GM23248 (cell line): Measurements from ENCODE around the gene KIF23. TPM values are rescaled to one million over a fixed set of nuclear protein-coding genes. Genes with fewer than 3 reads are reported as not detected.

Experiments used
- DNase-seq: peaks from one replicate; pipeline ENCODE4 v3.0.0-alpha.2; 2015
- H2AFZ ChIP-seq: fragments of 200-600 bp; sonication (generic); 2 replicates; pipeline ENCODE4 v1.6.1; 2016; ENCODE audit warnings: antibody characterized with exemption
- H3F3A ChIP-seq: fragments of 200-600 bp; sonication (generic); 2 replicates; pipeline ENCODE4 v1.6.1; 2016; ENCODE audit warnings: mild to moderate bottlenecking, antibody characterized with exemption, mixed run types; ENCODE audit not compliant: insufficient read depth
- H3K27ac ChIP-seq: fragments of 200-600 bp; sonication (generic); 2 replicates; pipeline ENCODE4 v1.5.1; 2016; ENCODE audit warnings: mild to moderate bottlenecking
- H3K27me3 ChIP-seq: fragments of 200-600 bp; sonication (generic); replicated peaks from 2 replicates; pipeline ENCODE4 v1.6.1; 2016; ENCODE audit warnings: mild to moderate bottlenecking; ENCODE audit not compliant: insufficient read depth
- H3K36me3 ChIP-seq: fragments of 200-600 bp; sonication (generic); 2 replicates; pipeline ENCODE4 v1.6.1; 2016; ENCODE audit warnings: low read depth, mild to moderate bottlenecking
- H3K4me1 ChIP-seq: fragments of 200-600 bp; sonication (generic); 2 replicates; pipeline ENCODE4 v1.6.1; 2016; ENCODE audit warnings: mild to moderate bottlenecking; ENCODE audit not compliant: insufficient read depth
- H3K4me2 ChIP-seq: fragments of 200-600 bp; sonication (generic); one replicate; pipeline ENCODE4 v1.6.1; 2016; ENCODE audit warnings: mild to moderate bottlenecking; ENCODE audit not compliant: unreplicated experiment
- H3K4me3 ChIP-seq: fragments of 200-600 bp; sonication (generic); 2 replicates; pipeline ENCODE4 v1.5.1; 2016; ENCODE audit warnings: mild to moderate bottlenecking
- H3K79me2 ChIP-seq: fragments of 200-600 bp; sonication (generic); 2 replicates; pipeline ENCODE4 v1.6.1; 2016; ENCODE audit warnings: mild to moderate bottlenecking; ENCODE audit not compliant: insufficient read depth
- H3K9ac ChIP-seq: fragments of 200-600 bp; sonication (generic); 2 replicates; pipeline ENCODE4 v1.6.1; 2016; ENCODE audit warnings: mild to moderate bottlenecking
- H3K9me2 ChIP-seq: fragments of 200-600 bp; sonication (generic); 2 replicates; pipeline ENCODE4 v1.6.1; 2016; ENCODE audit warnings: mixed run types, mild to moderate bottlenecking, moderate library complexity; ENCODE audit not compliant: insufficient read depth
- H3K9me3 ChIP-seq: fragments of 200-600 bp; sonication (generic); one replicate; pipeline ENCODE4 v1.6.1; 2017; ENCODE audit warnings: low read depth
- H4K20me1 ChIP-seq: fragments of 200-600 bp; sonication (generic); 2 replicates; pipeline ENCODE4 v1.6.0; 2016; ENCODE audit not compliant: insufficient read depth
- EZH2 ChIP-seq: fragments of 200-600 bp; sonication (generic); IDR thresholded peaks from 2 replicates; pipeline ENCODE4 v1.6.1; 2018; ENCODE audit warnings: antibody characterized with exemption, mild to moderate bottlenecking; ENCODE audit not compliant: insufficient read depth, poor library complexity, severe bottlenecking
- EZH2phosphoT487 ChIP-seq: fragments of 200-600 bp; sonication (generic); IDR thresholded peaks from 2 replicates; pipeline ENCODE4 v1.6.1; 2018; ENCODE audit warnings: antibody characterized with exemption, moderate library complexity, mild to moderate bottlenecking, low read depth; ENCODE audit not compliant: insufficient read depth
- WGBS, 2 experiments: methylation state at CpG; one replicate each; pipeline ENCODE4 v1.1.6; 2015 to 2017; ENCODE audit warnings: low lambda C conversion rate in 2 of 2, low coverage in 1 of 2; ENCODE audit errors: missing lambda C conversion rate in 2 of 2; 5-methylcytosine and 5-hydroxymethylcytosine counted together
- in situ Hi-C: fragments of 300-500 bp; cut with MboI; formaldehyde crosslinking; loops from 2 replicates; pipeline ENCODE4 v1.15.0; 2020
- polyA plus RNA-seq: library from polyadenylated mRNA; unstranded; fragments of >200 nt; fragmentation: Nextera tagmentation; extraction: Ambion mirVana; gene quantifications from 2 replicates; pipeline ENCODE4 v1.2.1, GENCODE V29; 2016
- total RNA-seq: library from RNA; depleted of rRNA; stranded (reverse); fragments of >200 nt; shearing (Covaris generic); gene quantifications from 2 replicates; pipeline ENCODE4 v1.2.3, GENCODE V29; 2014

Gene KIF23
- total and polyA plus RNA-seq, 2 experiments from 2014 or later, result 28.8 to 29.4 TPM

DNA sequence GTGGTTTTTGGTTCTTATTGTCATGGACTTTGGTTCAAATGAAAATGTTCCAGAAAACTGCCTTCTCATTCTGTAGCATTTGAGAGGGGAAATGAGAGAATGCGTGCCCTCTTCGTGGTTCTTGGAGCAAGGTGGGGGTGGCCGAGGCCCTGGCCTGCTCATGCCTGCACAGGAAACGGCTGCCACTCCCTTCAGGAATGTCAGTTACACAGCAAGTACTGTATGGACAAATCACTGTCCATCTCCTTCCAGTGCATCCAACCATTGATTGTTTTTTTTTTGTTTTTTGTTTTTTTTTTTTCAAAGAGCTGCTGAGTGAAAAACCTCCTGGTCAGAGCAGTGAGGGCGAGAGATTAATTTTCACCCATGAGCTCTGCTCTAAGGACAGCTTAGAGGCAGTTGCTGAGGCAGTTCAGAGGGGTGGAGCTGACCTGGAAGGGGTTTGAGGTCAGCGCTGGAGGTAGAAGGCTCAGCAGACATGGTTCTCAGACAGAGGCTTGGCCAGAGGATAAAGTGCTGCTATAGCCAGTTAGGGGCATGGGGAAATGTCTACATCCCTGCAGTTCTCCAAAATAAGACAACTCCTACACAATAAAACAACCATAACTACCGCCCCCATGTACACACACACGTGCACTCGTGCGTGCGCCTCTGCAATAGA lies 20.2 kb upstream of the KIF23 start:
- Histone ChIP-seq H3K9me2 (no peaks in the 10 kb centered on the region), H3K9ac (no peak overlapping the region), H3F3A (peaks cover 4% of the 10 kb centered on the region; the same call in 1 of the 2 replicates), H3K9me3 (no peaks in the 10 kb centered on the region), H3K4me3 (no peak overlapping the region), H2AFZ (peak overlapping the region; percentile 68), H3K36me3 (no peaks in the 10 kb centered on the region), H3K4me1 (peaks cover 18% of the 10 kb centered on the region), H3K79me2 (no peaks in the 10 kb centered on the region), H4K20me1 (no peaks in the 10 kb centered on the region), H3K27me3 (no peaks in the 10 kb centered on the region), H3K4me2 (peak overlapping the region; percentile 39), H3K27ac (no peak overlapping the region)
- 62 to 64% methylated on average over 11 of the region's 11 CpGs for WGBS, 2 experiments
- in situ Hi-C loops, result loop anchor here (25.0 kb wide), 1 partner anchor 332 kb away; no protein-coding TSS in a partner anchor
- TF ChIP-seq EZH2phosphoT487, result no peak
- no peak for TF ChIP-seq EZH2
- no peak for DNase-seq

DNA sequence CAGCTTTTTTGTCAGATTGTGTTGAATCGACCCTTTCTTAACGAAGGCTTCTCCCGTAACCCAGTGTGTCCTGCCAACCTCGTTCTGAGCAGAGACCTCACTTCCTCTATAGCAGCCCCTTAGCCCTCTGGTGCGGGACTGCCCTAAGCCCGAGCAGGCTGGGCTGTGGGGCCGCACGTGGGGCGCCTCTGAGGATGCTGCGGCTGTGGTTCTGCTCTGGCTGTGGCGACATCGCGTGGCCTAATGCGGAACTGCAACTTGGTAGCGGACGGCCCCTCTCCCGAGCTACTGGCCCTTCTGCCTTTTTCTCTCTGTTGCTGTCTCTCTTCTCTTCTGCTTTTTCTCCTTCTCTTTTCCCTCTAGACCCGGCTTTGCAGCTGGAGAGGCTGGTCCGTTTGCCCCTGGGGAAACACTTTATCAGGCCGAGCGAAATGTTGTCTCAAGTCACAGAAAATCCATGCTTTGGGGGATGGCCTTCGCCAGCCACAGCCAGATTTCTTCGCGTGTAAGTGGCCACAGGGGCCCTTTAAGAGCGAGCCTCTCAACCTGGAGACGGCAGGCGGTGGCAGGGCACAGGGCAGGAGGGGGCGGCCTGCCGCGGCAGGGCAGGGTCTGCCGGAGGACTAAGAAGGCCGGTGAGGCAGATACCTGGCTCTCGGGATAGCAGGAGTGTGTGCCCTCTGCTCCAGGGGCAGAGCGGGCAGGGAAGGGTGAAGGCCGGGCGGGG lies 19.4 kb upstream of the KIF23 start:
- Histone ChIP-seq H3K27ac (no peak overlapping the region), H3K27me3 (no peaks in the 10 kb centered on the region), H3F3A (peaks cover 11% of the 10 kb centered on the region; the same call in 1 of the 2 replicates), H3K9me3 (no peaks in the 10 kb centered on the region), H3K36me3 (no peaks in the 10 kb centered on the region), H3K4me1 (peaks cover 18% of the 10 kb centered on the region), H3K4me3 (no peak overlapping the region), H3K79me2 (no peaks in the 10 kb centered on the region), H3K9ac (no peak overlapping the region), H3K9me2 (no peaks in the 10 kb centered on the region), H2AFZ (peak overlapping the region; percentile 68), H4K20me1 (no peaks in the 10 kb centered on the region), H3K4me2 (peak overlapping the region; percentile 39)
- no peak for TF ChIP-seq EZH2
- TF ChIP-seq EZH2phosphoT487, result no peak
- in situ Hi-C loops, result loop anchor here (25.0 kb wide), 1 partner anchor 332 kb away; no protein-coding TSS in a partner anchor
- peak; percentile 82 for DNase-seq
- 28 to 29% methylated on average over 35 of the region's 36 CpGs for WGBS, 2 experiments

DNA sequence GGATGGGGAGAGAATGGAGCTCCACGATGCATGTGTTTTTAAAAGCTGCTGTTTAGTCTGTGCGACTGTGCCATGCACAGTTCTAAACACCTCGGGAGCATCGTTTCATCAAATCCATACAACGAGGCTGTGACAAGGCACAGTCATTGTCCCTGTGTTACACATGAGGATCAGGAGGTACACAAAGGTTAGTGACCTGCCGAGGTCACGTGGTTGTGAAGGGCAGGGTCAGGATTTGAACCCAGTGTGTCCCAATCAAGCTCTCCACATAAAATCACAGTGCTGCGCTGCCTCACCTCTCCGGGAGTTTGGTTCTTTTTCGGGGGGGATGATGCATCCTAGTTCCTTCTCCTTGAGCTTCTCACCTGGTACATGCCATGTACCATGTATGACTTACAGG lies 18.7 kb upstream of the KIF23 start:
- Histone ChIP-seq H3K4me2 (no peak overlapping the region), H3K4me3 (no peak overlapping the region), H3K4me1 (peaks cover 16% of the 10 kb centered on the region), H4K20me1 (no peaks in the 10 kb centered on the region), H3K27me3 (no peaks in the 10 kb centered on the region), H3K79me2 (no peaks in the 10 kb centered on the region), H3K27ac (no peak overlapping the region), H3K9me2 (no peaks in the 10 kb centered on the region), H3K36me3 (no peaks in the 10 kb centered on the region), H3F3A (peaks cover 11% of the 10 kb centered on the region; the same call in 1 of the 2 replicates), H2AFZ (no peak overlapping the region), H3K9me3 (no peaks in the 10 kb centered on the region), H3K9ac (no peak overlapping the region)
- in situ Hi-C loops, result loop anchor here (25.0 kb wide), 1 partner anchor 333 kb away; no protein-coding TSS in a partner anchor
- DNase-seq, result no peak
- WGBS, 2 experiments, result 87 to 91% methylated on average over 10 of the region's 10 CpGs
- TF ChIP-seq EZH2 (no peak), EZH2phosphoT487 (no peak)

DNA sequence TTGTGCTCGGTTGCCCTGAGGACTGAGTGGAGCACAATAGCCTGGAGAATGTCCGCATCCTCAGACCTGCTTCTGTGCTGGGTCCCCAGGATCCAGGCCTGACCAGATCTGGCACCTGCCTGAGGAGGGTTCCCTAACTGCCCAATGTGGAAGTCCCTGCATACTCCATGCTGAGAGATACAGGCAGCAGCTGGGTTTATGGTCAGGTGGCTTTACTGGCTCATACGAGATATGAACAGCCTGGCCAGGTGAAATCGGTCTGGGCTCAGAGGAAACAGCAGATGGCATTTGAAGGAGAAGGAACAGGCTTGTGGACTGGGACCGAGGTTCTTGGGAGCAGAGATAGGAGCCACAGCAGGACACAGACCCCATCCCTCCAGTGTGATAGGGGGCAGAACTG lies 18.2 kb upstream of the KIF23 start:
- Histone ChIP-seq H3K79me2 (no peaks in the 10 kb centered on the region), H2AFZ (no peak overlapping the region), H4K20me1 (no peaks in the 10 kb centered on the region), H3K4me3 (no peak overlapping the region), H3F3A (peaks cover 11% of the 10 kb centered on the region; the same call in 1 of the 2 replicates), H3K27ac (no peak overlapping the region), H3K36me3 (no peaks in the 10 kb centered on the region), H3K4me2 (no peak overlapping the region), H3K9me2 (no peaks in the 10 kb centered on the region), H3K27me3 (no peaks in the 10 kb centered on the region), H3K9ac (no peak overlapping the region), H3K4me1 (peaks cover 11% of the 10 kb centered on the region), H3K9me3 (no peaks in the 10 kb centered on the region)
- in situ Hi-C loops, result loop anchor here (25.0 kb wide), 1 partner anchor 334 kb away; no protein-coding TSS in a partner anchor
- WGBS, 2 experiments, result 85 to 91% methylated on average over 5 of the region's 5 CpGs
- no peak for TF ChIP-seq EZH2phosphoT487
- no peak for TF ChIP-seq EZH2
- no peak for DNase-seq
